Activated CD4-positive, alpha-beta T cell treated with anti-CD3 and anti-CD28 coated beads, Interleukin-2, amount 50 U/mL, for 16 hours (primary cell): ENCODE measurements around the gene PRPH2.
"Not testable (repeated sequence)": the region's sequence is repeated elsewhere in the genome, so short reads cannot be mapped to it uniquely, and the experiment has no call there.

ENCODE experiments used
- DNase-seq: peaks from one replicate; pipeline ENCODE4 v3.0.0-alpha.2; 2020

The PRPH2 gene

DNA sequence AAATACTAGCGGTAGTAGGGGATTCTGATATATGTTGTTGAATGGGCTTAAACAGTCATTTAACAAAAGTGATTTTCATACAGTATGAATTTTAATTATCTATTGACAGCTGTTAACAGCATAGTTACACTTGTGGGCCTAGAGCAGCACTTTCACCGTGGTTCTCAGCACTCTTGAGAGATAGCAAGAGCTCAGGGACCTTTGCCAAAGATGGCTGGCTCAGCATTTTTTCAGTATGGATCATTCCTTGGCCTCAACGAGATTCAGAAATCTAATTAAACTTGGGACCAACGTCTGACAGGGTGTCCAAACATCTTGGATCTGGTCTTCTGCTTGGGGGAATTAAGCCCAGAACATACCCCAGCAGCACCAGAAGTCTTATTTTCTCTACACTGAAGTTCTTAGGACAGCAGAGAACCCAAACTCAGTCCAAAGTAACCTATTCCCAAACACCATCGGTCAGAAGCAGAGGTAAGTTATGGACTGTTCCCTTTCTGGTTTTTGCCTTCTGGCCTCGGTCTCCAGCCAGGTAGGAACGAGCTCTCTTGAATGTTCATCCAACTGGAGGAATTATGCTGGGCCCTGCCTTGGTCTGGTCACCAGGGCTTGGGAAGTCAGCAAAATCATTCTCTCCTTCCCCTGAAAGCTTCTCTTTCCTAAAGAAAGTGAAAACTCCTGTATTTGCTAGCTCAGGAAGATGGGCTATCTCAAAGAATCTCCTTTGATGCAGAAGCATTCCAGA lies 25.7 kb downstream of the PRPH2 start:
- DNase-seq: no peak

DNA sequence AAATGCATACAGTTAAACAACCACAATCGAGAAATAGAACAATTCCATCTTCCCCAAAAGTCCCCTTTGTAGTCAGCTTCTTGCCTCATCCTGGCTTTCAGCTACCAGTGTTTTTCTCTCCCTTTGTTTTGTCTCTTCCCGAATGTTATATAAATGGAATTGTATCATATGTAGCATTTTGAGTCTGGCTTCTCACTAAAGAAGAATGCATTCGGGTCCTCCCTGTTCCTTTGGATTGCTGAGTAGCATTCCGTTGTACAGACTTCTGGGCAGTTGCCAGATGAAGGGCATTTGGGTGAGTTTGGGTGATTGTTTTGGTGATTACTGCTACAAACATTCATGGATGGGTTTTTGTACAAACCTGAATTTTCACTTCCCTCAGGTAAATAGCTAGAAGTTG lies 27.8 kb downstream of the PRPH2 start:
- no peak for DNase-seq

DNA sequence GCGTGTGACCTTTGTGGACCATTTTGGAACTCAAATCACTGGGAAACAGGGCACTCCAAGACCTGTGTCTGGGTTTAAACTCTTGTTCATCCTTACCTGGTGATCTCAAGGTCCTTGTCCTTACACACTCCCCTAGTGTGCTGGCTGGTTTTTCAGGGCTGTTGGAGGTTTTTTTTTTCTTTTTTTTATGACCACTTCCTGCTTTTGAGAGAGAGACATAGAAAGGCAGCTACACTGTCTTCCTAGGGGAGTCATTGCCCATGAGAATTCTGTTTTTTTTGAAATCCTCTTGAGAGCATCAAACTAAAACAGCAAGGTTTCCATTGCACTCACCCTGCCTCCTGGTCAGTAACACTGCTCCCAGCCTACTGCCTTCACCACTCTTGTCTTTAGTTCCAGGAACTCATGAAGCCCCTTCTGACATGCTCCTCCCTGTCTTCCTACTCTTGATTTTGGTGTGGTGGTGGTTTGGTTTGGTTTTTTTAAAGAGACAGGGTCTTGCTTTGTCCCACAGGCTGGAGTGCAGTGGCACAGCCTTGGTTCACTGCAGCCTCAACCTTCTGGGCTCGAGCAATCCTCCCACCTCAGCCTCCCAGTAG lies 28.6 kb downstream of the PRPH2 start:
- no peak for DNase-seq

DNA sequence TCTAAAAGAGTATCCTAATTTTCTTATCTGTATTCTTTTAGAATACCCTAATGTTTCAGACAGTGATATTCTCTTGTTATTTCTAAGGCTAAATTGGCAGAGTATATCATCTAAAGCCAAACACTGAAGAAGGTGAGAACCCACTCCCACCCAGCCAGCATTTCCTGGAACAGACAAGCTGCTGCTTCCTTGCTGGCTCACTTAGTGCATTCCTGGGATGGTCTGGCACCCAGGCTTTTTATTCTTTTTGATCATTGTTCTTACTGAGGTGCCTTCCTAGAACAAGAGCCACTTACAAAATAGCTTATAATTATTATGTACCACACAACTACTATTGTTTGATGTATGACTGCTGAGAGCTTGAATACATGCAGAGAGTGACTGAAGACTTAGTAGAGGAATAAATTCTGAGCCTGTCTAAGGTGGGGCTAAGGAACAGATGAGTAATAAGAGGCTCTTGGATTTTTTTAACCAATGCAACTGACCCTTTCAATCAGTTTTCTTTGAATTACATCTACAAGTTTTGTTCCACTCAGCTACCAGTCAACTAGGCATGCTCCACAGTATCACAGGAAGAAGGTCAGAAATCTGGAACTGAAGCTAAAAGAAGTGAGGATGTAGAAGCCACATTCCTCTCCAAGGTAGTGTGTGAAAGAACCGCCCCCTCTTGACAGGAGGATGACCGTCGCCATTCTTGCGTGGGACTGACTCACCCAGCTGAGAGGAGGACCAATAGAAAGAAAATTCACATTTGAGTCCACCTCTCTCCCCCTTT lies 30.1 kb downstream of the PRPH2 start:
- DNase-seq: no peak

DNA sequence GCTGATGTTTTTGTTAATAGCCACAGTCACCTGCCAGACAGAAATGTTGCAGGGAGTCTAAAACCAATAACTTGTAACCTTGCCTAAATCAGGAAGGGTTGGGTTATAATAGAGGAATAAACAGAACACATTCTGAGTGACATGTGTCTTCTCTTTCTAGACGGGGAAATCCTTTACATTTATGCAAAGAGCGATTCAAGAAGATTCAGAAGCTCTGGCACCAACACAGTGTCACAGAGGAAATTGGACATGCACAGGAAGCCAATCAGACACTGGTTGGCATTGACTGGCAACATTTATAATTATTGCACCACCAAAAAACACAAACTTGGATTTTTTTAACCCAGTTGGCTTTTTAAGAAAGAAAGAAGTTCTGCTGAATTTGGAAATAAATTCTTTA lies 31.5 kb downstream of the PRPH2 start:
- no peak for DNase-seq

DNA sequence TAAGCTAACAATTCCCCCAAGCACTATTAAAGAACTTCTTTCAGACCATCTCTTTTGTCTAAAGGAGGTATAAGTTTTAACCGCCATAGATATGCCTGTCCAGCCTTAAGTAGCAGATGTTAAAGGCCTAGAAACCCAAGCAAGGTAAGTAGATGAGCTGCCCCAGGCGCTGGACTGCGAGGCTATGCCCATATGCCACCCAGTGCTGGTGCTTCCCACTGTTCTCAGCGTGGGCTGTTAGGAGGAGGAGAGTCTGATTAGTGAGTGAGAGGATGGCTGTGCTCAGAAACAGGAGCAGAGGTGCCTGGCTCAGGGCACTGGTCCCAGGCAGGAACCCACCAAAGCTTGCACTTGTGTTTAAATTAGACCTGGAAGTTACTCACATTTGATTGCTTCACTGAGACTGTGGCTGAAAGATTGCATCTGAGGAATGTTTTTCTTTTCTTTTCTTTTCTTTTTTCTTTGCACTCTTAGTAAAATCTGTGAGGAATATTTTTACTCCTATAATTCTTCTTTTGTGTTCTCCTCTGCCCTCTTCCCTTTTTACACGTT lies 32.2 kb downstream of the PRPH2 start:
- DNase-seq: no peak

DNA sequence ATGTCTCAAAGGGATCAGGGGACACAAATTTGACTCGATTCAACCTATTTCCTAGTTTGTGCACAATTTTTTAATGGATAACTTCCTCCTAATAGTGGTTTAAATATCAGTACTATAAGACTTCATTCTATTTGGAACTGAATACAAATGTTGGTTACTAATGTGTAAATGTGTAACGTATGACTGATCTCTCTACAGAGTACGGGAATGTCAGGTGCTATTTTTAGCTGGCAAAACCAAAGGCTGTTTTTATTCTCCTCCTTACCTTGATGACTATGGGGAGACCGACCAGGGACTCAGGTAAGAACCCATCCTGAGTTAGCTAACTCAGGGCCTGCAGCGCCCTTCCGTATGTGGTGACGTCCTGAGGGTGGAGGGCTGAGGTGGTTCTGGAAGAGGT lies 33.0 kb downstream of the PRPH2 start:
- DNase-seq: no peak

DNA sequence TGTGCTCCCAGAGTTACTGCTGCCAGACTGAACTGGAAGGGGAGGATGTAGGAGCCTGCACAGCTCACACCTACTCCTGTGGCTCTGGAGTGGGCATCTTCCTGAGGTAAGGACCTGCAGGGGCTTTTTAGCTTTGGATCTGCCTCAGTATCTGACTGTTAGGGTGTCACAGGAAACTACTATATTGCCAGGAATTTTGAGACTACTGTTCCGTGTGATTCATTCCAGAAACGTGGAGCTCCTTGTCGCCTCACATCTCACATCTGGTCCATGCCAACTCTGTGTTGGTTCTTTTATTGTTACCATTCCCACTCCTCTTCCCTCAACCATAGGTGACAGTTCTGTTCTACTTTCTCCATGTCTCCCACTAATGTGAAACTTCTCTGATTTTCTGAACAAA lies 34.1 kb downstream of the PRPH2 start:
- no peak for DNase-seq

DNA sequence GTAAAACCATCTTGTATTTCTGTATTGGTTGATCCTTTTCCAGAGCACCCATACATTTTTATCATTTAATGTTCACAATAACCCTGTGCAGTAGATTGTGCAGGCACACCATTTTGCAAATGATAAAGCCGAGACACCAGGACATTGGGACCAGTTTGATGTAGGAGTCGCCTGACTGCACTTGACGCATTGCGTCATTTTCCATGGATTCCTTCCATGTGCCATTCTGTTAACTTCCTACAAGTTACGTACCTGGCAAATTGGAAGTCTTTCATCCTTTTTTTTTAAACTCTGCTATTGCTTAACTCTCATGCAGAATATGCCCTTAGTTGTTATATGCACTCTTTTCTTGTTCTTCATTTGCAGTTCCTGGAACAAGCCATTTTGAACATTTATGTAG lies 43.0 kb downstream of the PRPH2 start:
- DNase-seq: no peak

DNA sequence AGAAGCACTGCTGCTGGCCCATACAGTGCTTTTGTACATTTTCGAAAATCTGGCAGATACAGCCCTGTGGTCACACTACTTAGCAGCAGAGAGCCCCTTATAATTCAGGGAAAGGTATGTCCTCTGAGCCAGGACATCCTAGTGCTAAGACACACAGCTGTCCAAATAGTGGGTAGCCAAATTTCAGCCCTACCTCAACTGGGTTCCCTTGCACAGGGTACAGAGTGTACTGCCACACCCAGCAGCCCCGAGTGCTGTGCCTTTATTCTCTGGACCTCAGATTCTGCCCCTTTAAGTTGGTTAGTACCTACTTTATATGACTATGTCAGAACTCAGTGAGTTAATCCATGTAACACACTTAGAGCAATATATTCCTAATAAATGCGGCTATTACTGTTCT lies 47.6 kb downstream of the PRPH2 start:
- no peak for DNase-seq

DNA sequence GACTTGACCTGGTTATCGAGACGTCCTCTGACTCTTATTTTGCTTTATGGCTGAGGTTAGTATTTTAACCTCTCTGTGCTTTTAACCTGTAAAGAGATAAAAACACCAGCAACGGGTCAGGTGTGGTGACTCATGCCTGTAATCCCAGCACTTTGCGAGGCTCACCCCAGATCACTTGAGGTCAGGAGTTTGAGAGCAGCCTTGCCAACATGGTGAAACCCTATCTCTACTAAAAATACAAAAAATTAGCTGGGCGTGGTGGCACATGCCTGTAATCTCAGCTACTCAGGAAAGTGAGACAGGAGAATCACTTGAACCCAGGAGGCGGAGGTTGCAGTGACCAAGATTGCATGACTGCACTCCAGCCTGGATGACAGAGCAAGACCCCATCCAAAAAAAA lies 48.0 kb downstream of the PRPH2 start:
- DNase-seq: not testable (repeated sequence)

DNA sequence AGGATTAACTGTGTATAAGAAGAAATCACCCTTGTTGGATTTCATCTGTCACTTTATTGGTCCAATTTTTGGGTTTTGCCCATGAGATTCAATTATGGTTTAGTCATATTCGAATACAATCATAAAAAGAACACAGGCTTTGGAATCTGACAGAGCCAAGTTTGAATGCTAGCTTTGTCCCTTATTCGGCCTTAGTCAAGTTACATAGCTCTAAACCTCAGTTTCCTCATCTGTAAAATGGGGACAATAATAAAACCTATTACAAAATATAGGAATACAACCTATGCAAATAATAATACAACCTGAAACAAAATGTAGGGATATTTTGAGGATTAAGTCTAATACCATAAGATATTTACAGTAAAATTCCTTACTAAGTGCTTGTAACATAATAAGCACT lies 57.7 kb downstream of the PRPH2 start:
- DNase-seq: no peak

DNA sequence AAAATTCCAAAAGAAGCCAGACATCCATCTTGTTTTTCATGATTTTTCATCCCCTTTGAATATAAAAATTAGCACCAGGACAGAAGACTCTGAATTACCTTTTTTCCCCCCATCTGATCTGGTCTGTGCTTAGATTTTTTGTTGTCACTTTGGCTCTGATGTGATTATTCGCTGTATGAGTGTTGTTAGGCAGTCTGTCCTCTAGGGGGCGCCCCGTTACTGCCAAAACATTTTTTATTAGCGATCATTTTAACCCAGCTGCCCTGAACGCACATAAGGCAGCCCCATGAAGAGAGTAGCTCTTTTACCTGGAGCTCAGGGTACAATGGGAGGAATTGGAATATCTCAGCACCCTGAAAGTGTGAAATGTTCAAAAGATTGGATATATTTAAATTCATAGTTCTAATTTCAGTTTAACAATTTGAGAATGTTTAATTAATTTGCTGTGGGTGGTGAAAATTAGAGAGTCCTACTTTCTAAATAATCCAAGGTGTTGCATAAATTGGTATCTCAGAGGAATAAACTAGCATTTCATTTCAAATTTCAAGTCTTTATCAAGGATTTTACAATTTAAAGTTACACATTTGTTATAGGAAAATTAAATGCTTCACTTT lies 60.8 kb downstream of the PRPH2 start:
- DNase-seq: peak; percentile 80

DNA sequence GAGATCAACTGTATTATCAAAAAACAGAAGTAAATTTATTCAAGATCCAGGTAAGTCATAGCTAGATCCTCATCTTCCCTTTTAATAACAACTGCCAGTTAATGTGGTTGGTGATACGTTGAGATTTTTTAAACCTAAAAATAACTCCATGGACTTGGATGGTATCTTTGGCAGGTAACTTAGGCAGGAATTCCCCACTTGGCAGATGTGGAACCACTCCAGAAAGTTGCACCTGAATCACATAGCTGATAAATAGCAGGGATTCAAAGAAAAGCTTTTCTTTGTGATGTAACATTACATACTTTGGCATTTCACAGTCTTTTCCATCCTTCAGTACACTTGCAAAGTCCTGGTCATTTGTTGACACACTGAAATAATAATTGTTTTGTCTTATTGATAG lies 62.6 kb downstream of the PRPH2 start:
- DNase-seq: no peak

DNA sequence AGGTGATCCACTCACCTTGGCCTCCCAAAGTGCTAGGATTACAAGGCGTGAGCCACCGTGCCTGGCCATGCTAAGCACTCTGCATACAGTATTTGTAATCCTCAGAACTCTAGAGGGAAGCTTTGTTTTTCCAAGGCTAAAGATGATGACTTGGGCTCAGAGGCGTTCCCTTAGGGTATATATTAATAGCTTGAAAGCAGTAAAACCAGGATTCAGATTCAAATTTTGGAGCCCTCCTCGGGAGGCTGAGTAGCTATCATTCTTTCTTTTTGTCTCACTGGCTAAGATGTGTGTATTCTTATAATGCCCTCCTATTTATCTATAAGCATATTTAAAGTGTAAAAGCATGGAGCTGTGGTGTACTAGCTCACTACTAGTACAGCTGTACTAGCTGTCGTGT lies 68.5 kb downstream of the PRPH2 start:
- no peak for DNase-seq

DNA sequence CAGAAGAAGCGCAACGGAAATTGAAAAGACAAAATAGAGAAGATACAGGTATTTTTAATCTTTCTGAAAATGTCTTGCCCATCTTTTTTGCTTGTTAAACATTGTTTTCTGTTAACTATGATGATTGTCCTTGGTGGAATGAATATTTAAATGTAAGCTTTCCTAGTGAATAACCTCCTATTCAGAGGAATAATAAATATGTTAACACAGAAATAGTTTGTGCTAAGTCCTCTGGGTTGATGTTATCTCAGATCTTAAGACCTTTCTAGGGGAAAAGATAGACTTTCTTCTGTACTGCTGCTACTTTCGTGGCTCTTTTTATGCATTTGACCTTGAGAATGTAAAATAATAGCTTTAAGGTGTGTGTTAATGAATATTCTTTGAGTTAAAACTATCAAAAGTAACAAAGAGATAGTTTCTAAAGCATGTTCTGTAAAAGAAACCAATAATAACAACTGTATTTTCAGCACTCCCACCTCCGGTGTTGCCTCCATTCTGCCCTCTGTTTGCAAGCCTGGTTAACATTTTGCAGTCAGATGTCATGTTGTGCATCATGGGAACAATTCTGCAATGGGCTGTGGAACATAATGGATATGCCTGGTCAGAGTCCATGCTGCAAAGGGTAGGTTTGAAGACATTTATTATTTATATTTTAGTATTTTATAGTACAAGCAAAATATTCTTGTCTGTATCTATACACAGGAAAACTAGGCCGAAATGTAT lies 70.2 kb downstream of the PRPH2 start:
- DNase-seq: no peak
